ENCODE data around the gene NOL9. TPM values are rescaled to one million over a fixed set of nuclear protein-coding genes. Genes with fewer than 3 reads are reported as not detected.

NOL9 gene
- total RNA-seq, 4 donors from 2014 or later: 18.2 to 45.2 (median 24.7) TPM

DNA sequence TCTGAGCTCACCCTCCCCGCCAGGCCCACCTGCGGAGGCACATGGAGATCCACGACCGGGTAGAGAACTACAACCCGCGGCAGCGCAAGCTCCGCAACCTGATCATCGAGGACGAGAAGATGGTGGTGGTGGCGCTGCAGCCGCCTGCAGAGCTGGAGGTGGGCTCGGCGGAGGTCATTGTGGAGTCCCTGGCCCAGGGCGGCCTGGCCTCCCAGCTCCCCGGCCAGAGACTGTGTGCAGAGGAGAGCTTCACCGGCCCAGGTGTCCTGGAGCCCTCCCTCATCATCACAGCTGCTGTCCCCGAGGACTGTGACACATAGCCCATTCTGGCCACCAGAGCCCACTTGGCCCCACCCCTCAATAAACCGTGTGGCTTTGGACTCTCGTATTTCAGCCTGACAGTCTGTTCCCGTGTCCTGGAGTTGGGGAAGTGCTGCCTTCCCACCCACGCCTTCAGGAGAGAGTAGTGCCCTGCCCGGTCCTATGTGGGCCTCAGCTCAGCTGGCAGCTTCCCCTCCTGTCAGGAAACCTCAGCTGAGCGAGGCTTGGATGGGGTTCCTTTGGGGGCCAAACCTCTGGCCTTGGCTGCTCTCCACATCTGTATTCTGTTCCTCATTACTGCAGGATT, 34.7 kb upstream of the NOL9 start:
- no peak for TF ChIP-seq CTCF (IDR thresholded peaks at IDR 0.05)
- ATAC-seq (ENCODE audit: low FRiP score) (no peak), DNase-seq (ENCODE audit: low spot score) (no peak)

- no peak for TF ChIP-seq CTCF (IDR thresholded peaks at IDR 0.05)
- ATAC-seq (ENCODE audit: low FRiP score) (no peak), DNase-seq (ENCODE audit: low spot score) (no peak)
These were observed 34.0 kb upstream of the NOL9 start for GRCh38 chr1:6588128-6588892.

GRCh38 chr1:6587261-6588005, 33.1 kb upstream of the NOL9 start:
- DNase-seq (ENCODE audit: low spot score) (no peak), ATAC-seq (ENCODE audit: low FRiP score) (no peak)
- TF ChIP-seq CTCF (IDR thresholded peaks at IDR 0.05): no peak

DNA sequence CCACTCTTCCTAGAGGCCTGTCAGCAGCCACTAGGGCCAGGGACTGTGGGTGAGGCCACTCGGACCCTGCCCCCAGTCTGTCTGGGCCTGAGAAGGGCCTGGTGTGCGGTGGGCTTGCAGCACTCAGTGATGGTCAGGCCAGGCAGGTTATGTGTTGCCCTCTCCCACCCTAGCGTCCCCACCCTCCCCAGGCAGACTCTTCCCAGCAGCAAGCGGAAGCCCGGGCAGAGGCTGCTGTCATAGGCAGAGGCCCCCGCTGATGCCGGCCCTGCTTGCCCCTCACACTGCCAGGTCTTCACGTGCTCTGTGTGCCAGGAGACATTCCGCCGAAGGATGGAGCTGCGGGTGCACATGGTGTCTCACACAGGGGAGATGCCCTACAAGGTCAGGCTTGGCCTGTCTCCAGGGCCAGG, 32.1 kb upstream of the NOL9 start:
- ATAC-seq (ENCODE audit: low FRiP score) (no peak), DNase-seq (ENCODE audit: low spot score) (no peak)
- no peak for TF ChIP-seq CTCF (IDR thresholded peaks at IDR 0.05)

DNA sequence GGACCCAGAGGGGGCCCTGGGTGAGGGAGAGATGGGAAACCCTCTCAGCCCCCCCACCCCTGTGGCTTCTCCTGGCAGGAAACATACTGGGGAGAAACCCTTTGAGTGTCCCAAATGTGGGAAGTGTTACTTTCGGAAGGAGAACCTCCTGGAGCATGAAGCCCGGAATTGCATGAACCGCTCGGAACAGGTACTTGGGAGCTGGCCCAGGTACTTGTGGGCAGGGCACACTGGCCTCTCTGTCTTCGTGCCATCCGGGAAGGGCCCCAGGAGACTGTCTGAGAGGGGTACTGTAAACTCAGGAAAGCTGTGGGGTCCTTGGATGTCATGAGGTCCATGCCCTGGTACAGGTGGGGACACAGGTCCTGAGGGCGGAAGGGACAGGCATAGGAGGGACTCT, 31.5 kb upstream of the NOL9 start:
- ATAC-seq (ENCODE audit: low FRiP score) (no peak), DNase-seq (ENCODE audit: low spot score) (no peak)
- no peak for TF ChIP-seq CTCF (IDR thresholded peaks at IDR 0.05)

GRCh38 chr1:6585081-6585722, 30.9 kb upstream of the NOL9 start:
- ATAC-seq (ENCODE audit: low FRiP score) (no peak), DNase-seq (ENCODE audit: low spot score) (no peak)
- TF ChIP-seq CTCF (IDR thresholded peaks at IDR 0.05): no peak

Data from omental fat pad (tissue), 4 donors.